SK-N-MC (cell line): ENCODE results near the gene GPRC5A.

Experiments
- EZH2 ChIP-seq: fragments of 200-600 bp; sonication (generic); IDR thresholded peaks from one replicate; pipeline ENCODE4 v1.6.1; 2017; ENCODE audit warnings: antibody characterized with exemption
- FOXP2 ChIP-seq: optimal IDR thresholded peaks from 2 replicates; pipeline ENCODE3; 2011; ENCODE audit warnings: mild to moderate bottlenecking, moderate library complexity; ENCODE audit not compliant: insufficient read depth; ENCODE audit errors: extremely low read length, control extremely low read depth
- POLR2AphosphoS5 ChIP-seq: IDR thresholded peaks from 2 replicates; pipeline ENCODE4 v1.6.1; 2012; ENCODE audit warnings: mild to moderate bottlenecking, low read depth, low read length, borderline replicate concordance

GRCh38 chr12:12960639-12961209, 69.4 kb downstream of the GPRC5A start:
- TF ChIP-seq EZH2, result no peak
- TF ChIP-seq POLR2AphosphoS5, result no peak
- no peak for TF ChIP-seq FOXP2
